ENCODE measurements around the gene OCA2.

DNA sequence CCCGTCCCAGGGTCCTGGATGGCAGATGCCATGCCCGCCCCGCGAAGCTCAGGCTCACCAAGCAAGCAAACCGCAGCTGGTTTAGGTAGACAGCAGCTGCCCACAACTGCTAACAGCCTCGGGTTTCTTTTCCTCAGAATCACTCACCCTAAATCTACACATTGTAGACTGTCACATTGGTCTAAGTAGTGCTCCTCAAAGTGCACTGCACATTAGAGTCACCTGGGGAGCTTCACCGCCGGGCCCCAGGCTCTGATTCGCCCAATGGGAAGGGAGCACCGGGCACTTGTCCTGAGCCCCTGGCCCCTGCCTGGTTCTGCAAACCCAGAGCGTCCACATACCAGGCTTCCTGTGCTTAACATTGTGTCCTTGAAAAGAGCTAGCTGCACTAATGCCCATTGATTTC, 752 bp downstream of the OCA2 start:
- TF ChIP-seq, protein P1, sequence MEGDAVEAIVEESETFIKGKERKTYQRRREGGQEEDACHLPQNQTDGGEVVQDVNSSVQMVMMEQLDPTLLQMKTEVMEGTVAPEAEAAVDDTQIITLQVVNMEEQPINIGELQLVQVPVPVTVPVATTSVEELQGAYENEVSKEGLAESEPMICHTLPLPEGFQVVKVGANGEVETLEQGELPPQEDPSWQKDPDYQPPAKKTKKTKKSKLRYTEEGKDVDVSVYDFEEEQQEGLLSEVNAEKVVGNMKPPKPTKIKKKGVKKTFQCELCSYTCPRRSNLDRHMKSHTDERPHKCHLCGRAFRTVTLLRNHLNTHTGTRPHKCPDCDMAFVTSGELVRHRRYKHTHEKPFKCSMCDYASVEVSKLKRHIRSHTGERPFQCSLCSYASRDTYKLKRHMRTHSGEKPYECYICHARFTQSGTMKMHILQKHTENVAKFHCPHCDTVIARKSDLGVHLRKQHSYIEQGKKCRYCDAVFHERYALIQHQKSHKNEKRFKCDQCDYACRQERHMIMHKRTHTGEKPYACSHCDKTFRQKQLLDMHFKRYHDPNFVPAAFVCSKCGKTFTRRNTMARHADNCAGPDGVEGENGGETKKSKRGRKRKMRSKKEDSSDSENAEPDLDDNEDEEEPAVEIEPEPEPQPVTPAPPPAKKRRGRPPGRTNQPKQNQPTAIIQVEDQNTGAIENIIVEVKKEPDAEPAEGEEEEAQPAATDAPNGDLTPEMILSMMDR (IDR thresholded peaks at IDR 0.05) = no peak
- TF ChIP-seq POLR2A (IDR thresholded peaks at IDR 0.05) = no peak
